Astrocyte of the hippocampus (primary cell): ENCODE data around the gene HGFAC.

ENCODE experiments used
- DNase-seq: peaks from one replicate; pipeline ENCODE4 v3.0.0; 2011; ENCODE audit warnings: low read depth, low spot score

Gene HGFAC

GRCh38 chr4:3461515-3462291 lies 19.9 kb downstream of the HGFAC start:
- peak; percentile 75 for DNase-seq

DNA sequence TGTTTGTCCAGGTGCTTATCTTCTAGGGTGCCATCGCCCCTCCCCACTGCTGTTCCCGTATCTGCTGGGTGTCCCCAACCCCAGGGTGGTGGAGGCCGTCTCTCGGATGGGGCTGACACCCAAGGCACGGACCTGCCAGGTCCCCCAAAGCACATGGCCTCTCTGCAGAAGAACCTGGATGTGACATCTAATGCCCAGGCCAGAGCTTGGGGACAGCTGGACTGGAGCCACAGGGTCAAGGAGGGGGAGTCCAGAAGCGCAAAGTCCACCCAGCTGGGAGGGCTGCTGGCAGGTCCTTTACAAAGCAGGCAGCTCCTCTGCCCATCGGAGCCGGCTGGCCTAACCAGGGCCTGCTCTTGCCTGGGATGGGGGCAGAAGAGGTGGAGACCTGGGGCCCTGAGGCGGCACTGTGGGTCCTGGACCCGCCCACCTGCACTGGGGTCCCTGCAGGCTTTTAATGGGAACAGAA lies 20.6 kb downstream of the HGFAC start:
- no peak for DNase-seq

GRCh38 chr4:3462790-3463415 lies 21.1 kb downstream of the HGFAC start, which contains the start of gene DOK7:
TSS of gene DOK7 (plus strand) at chr4:3463306. CDS start at chr4:3463376, 70 bp downstream.
- DNase-seq: no peak

- no peak for DNase-seq
Measured at GRCh38 chr4:3463556-3464348, 22.0 kb downstream of the HGFAC start.

DNA sequence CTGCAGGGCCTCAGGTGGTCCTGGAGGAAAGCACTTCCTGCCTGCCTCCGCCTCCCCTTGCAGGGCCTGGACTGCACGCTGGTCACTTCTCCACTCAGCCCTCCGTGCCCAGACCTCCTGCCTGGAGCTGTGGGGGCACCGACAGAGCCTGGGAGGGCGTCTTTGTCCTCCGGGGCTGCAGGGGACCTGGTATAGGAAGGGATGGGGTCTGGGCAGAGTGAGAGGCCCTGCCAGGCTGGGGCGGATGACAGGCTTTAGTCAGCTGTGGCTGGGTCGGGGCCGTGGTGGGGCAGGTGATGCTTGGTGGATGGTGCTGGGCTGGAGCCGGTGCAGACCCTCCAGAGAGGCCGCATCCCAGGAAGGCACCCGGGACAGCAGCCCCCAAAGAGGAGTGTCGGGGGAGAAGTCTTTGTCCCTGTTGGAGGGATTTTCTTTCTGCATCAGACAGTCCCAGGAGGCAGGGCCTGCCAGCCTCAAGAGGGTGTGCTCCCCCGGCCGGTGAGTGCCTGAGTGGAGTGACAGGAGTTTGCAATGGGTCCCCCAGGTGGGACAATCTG lies 22.7 kb downstream of the HGFAC start:
- DNase-seq: no peak

GRCh38 chr4:3464911-3465697 lies 23.3 kb downstream of the HGFAC start:
- DNase-seq: no peak

DNA sequence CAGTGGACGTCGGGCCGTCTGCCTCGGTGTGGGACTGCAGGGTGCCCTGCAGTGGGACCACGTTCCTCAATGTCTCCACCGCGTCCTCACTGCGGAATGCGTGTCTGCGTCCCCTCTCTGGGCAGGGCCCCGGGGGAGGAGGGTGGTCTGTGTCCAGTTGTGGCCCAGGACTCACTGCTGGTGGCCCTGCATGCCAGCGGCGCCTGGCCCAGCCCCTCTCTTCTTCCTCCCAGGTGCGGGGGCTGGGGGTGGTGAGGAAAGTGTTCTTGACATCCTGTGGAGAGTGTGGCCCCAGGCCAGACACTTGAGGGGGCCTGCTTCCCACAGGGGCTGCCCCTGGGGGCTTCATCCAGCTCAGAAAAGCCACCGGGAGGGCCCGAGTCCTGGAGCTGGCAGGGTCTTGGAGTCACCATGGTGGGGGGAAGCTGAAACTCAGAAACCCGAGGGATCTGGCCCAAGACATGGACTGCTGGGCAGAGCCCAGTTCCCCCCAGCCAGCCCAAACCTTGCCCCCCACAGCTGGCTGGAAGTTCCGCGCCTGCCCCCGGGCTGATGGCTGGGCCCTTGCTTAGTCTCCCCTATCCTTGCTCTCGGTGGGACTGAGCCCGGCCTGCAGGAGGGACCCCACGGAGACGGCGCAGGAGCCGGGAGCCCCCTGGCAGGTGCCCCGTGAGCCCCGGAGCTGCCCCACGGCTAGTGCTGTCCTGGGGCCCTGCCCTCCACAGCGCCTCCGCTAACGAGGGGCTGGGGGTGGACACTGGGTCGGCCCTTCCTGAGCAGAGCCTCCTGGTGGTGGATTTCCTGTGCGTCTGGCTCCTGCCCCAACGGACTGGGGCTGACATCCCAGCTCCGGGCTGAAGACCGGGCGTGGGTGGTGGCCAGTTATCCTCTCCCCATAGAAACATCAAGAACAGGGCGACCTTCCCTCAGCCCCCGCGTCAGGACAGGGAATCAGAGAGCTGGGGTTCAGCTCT lies 24.2 kb downstream of the HGFAC start:
- no peak for DNase-seq

GRCh38 chr4:3466691-3467600 lies 25.2 kb downstream of the HGFAC start:
- DNase-seq: no peak

DNA sequence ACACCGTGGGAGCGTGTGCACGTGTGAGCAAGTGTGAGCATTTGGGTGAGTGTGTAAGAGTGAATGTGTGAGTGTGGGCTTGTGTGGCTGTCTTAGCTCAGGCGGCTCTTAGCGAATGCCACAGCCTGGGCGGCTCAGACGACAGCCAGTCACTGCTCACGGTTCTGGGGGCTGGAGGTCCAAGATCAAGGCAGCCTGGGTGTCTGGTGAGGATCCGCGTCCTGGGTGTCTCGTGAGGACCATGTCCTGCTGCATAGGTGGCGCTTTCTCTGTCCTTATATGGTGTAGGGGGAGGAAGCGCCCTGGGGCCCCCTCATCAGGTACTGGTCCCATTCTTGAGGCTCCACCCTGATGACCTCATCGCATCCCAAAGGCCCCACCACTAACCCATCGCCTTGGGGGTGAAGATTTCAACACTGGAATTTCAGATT lies 25.8 kb downstream of the HGFAC start:
- no peak for DNase-seq

GRCh38 chr4:3468154-3468553 lies 26.4 kb downstream of the HGFAC start:
- no peak for DNase-seq

- DNase-seq: no peak
Measured at GRCh38 chr4:3468804-3469203, 27.0 kb downstream of the HGFAC start.

DNA sequence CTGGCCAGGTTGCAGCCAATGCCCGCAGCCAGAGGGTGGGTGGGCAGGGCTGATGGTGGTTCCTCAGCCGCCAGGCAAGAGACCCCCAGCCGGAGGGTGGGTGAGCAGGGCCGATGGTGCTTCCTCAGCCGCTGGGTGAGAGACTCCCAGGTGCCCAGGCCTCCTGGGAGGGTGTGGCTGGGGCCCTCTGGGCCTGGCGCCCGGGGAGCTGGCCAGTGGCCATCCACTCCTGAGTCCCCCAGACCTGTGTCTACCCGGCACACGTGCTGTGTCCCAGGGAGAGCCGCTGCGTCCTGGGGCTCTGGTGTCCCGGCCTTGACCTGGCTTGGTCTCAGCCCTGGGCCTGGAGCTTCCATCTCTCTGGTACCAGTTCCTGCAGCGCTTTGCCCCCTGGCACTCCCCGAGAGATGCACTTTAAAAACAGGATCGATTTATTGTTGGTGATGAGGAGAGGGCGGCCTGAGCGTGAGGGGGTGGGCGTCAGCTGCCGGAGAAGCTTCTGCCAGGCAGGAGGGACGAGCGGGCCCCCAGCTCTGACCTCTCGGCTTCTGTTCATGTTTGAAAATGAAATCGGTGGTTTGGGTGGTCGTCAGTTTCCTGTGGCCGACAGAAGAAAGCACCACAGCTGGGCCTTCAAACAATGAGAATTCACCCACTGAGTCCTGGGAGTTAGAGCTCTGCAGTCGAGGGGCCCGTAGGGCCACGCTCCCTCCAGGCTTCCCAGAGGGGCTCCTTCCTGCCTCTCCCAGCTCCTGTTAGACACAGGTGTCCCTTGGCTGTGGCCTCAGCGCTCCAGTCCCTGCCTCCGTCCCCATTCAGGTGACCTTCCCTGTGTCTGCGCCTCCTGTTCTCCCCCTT lies 27.8 kb downstream of the HGFAC start:
- DNase-seq: no peak

DNA sequence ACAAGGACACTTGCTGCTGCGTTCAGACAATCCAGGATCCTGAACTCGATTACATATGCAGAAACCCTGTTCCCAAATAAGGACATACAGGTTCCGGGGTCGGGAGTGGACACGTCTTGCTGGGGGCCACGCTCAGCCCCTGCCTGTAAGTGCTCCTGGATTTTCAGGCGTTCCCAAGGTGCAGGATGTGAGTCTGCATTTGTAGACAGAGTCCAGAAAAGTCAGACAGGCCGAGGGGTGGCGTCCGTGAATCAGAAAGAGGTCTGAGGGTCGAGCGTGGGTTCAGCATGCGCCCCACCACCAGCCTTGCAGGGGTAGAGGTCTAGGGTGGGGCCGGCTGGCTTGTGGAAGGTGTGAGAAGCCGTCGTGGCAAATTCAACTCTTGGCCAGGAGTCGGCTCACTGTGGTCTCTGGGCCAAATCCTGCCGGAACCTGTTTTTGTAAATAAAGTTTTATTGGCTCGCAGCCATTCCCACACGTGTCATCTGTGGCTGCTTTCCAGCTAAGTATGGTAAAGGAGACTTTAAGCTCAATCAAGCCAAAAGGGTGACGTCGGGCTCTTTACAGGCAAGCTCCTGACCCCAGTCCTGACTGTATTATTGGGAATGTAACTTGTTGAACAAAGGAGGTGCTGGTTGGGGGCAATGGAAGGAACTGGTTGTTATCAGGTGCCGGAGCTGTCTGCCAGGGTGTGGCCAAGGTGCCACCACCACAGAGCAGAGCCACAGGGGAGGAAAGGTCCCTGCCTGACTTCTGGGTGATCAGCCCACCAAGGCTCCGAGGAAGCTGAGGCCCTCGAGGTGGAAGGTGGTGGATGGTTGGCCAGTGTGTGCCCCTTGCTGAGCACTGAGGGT lies 28.7 kb downstream of the HGFAC start:
- DNase-seq: no peak

GRCh38 chr4:3471098-3471760 lies 29.5 kb downstream of the HGFAC start:
- no peak for DNase-seq

- no peak for DNase-seq
Measured at GRCh38 chr4:3471886-3472285, 30.1 kb downstream of the HGFAC start.

DNA sequence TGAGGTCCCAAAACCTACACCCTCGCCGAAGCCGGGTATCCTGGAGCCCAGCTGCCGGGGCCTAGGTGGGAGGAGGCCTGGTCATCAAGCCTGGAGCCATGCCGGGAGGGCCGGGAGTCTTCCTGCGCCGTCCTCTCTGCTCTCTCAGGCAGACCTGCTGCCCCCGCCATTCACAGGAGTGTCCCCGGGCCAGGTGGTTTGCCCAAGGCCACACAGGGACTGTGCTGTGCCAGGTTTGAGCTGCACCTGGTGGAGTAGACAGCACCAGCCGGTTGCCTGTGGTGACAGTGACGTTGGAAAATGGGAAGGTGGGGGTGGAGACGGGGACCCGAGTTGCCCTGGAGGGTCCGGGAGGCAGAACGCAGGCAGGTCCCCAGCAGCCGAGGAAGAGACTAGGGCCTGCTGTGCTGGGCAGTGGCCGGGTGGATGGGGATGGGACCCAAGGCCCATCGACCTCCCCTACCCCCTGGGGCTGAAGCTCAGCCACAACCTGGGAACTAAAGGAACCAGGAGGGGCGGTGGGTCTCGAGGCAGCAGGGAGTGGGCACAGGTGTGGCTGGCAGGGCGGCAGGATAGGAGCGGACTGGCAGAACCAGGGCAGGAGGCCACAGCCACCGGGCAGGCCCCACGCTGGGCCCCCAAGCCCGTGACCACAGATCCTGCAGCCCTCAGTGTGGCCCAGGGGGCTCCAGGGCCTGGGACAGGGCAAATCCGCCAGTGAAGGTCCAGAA lies 30.8 kb downstream of the HGFAC start:
- DNase-seq: no peak
